ENCODE results near the gene RASSF3.

DNA sequence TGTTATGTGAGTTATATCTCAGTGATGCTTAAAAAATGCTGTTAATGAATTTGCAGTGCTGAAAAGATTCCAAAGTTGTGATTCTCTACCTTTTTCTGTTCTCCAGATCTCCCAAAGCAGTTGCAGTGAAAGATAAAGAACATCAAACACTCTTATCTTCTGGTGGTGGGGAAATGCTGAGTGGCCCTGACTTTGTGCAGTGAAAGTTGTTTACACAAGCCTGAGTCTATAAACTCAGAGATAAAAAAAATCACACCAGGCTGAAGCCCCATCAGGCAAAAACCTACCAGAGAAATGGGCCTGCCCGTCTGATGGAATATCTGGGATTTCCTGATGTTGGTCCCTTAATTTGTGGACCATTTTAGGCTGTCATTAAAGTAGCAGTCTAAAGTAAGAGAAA, 46.1 kb downstream of the RASSF3 start:
- TF ChIP-seq, protein P1, sequence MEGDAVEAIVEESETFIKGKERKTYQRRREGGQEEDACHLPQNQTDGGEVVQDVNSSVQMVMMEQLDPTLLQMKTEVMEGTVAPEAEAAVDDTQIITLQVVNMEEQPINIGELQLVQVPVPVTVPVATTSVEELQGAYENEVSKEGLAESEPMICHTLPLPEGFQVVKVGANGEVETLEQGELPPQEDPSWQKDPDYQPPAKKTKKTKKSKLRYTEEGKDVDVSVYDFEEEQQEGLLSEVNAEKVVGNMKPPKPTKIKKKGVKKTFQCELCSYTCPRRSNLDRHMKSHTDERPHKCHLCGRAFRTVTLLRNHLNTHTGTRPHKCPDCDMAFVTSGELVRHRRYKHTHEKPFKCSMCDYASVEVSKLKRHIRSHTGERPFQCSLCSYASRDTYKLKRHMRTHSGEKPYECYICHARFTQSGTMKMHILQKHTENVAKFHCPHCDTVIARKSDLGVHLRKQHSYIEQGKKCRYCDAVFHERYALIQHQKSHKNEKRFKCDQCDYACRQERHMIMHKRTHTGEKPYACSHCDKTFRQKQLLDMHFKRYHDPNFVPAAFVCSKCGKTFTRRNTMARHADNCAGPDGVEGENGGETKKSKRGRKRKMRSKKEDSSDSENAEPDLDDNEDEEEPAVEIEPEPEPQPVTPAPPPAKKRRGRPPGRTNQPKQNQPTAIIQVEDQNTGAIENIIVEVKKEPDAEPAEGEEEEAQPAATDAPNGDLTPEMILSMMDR (IDR thresholded peaks at IDR 0.05): no peak
- TF ChIP-seq POLR2A (IDR thresholded peaks at IDR 0.05): no peak
